Esophagus muscularis mucosa (tissue), 4 donors: ENCODE measurements around the gene SYF2. TPM values are rescaled to one million over a fixed set of nuclear protein-coding genes. Genes with fewer than 3 reads are reported as not detected.
"Not testable (repeated sequence)": the region's sequence is repeated elsewhere in the genome, so short reads cannot be mapped to it uniquely, and the experiment has no call there.

ENCODE experiments used
- DNase-seq: peaks from one replicate; pipeline ENCODE4 v3.0.0-alpha.2; 2017; ENCODE audit errors: extremely low spot score
- H3K27ac ChIP-seq, 4 donors: fragments of 200-600 bp; sonication (generic); replicated peaks in 1 of 4; 1 replicate in 3 of 4; 2 replicates in 1 of 4; pipeline ENCODE4 v1.5.1; 2016 to 2019; ENCODE audit warnings: mild to moderate bottlenecking in 1 of 4
- H3K27me3 ChIP-seq, 4 donors: fragments of 200-600 bp; sonication (generic); one replicate each; pipeline versions ENCODE4 v1.5.1 to v1.6.0; 2016 to 2019
- H3K36me3 ChIP-seq, 4 donors: fragments of 200-600 bp; sonication (generic); one replicate each; pipeline ENCODE4 v1.5.1; 2016 to 2019
- H3K4me1 ChIP-seq, 4 donors: fragments of 200-600 bp; sonication (generic); one replicate each; pipeline ENCODE4 v1.5.1; 2016 to 2019
- H3K4me3 ChIP-seq, 4 donors: fragments of 200-600 bp; sonication (generic); 1 replicate in 2 of 4; 2 replicates in 2 of 4; pipeline ENCODE4 v1.5.1; 2016 to 2019; ENCODE audit warnings: mild to moderate bottlenecking in 4 of 4, moderate library complexity in 1 of 4
- H3K9me3 ChIP-seq, 4 donors: fragments of 200-600 bp; sonication (generic); 1 replicate in 3 of 4; 2 replicates in 1 of 4; pipeline ENCODE4 v1.5.1; 2016 to 2019
- EP300 ChIP-seq: sonication (generic); formaldehyde crosslinking; IDR thresholded peaks from one replicate; pipeline ENCODE4 v1.6.1; 2017; ENCODE audit warnings: antibody characterized with exemption
- POLR2A ChIP-seq: fragments of 450-650 bp; IDR thresholded peaks from one replicate; pipeline ENCODE4 v1.6.1; 2017; ENCODE audit warnings: antibody characterized with exemption, moderate library complexity, mild to moderate bottlenecking, low read depth
- POLR2AphosphoS5 ChIP-seq, 2 donors: sonication (generic); formaldehyde crosslinking; IDR thresholded peaks; one replicate each; pipeline ENCODE4 v1.6.1; 2017; ENCODE audit warnings: antibody characterized with exemption in 2 of 2
- WGBS: methylation state at CpG from one replicate; pipeline ENCODE4 v1.1.5; 2018; 5-methylcytosine and 5-hydroxymethylcytosine counted together
- intact Hi-C: fragments of 100-400 bp; cut with DNase I; formaldehyde crosslinking; loops from one replicate; pipeline ENCODE4 v1.15.1; 2023
- total RNA-seq, 4 donors: library from RNA; depleted of rRNA; stranded (reverse); fragments of >200 nt; gene quantifications; one replicate each; pipeline versions ENCODE4 v1.1.0 to v1.2.1, GENCODE V29; 2016
- TF ChIP-seq, protein P1 (sequence below), 3 experiments: fragments of 200-600 bp in 2 of 3; fragments of 450-650 bp in 1 of 3; sonication (generic) in 2 of 3; IDR thresholded peaks; one replicate each; pipeline ENCODE4 v1.5.1; 2017 to 2019; ENCODE audit warnings: antibody characterized with exemption in 3 of 3, mild to moderate bottlenecking in 2 of 3, moderate library complexity in 1 of 3

The SYF2 gene
- total RNA-seq, 4 donors from 2014 or later = 56.9 to 76.7 (median 65.2) TPM

DNA sequence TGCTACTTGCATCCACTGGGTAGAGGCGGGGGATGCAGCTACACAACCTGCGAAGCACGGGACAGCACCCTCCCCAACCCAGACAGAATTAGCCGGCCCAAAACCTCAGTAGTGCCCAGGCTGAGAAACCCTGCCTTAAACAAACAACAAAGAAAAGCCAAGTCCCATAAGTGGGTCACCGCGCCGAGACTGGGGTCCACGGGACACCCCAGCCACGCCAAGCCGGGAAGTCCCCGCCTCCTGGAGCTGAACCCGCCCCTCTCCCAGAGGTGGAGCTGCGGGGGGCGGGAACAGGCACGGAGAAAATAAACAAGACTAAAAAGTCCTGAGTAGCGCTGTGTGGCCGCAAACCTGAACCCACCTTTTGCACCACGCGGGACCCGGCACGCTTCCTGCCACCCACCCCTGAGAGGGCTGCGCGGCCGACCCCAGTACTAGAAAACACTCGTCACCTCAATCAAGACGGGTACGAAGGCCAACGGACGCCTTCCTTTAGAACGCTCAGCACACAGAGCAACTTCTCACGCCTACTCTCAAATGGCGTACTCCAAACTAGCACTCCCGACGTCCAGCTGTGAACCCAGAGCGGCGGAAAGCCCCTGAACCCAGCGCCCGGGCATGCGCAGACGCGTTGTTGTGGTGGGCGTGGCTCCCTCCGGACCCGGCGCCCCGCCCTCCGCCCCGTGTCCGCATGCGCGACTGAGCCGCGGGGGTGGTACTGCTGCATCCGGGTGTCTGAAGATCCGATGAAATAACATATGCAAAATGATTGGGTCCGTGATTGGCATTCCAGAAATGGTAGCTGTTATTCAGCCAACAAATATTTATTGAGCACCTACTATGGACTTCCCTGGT lies 35.2 kb upstream of the SYF2 start:
- intact Hi-C loops, H3K27me3 ChIP-seq, H3K9me3 ChIP-seq, H3K36me3 ChIP-seq: not testable (repeated sequence)
- Histone ChIP-seq H3K27ac (peak overlapping the region; percentile 60 to 88 (median 81)), H3K4me3 (peak overlapping the region; percentile 60 to 64 (median 62)), H3K4me1 (peaks cover 0 to 15% (median 11%) of the 10 kb centered on the region in 4 donors)
- under 1% methylated on average over 32 of the region's 56 CpGs for WGBS
- peak; percentile 26 to 85 for TF ChIP-seq POLR2AphosphoS5 (IDR thresholded peaks at IDR 0.05)
- DNase-seq = peak; percentile 94

DNA sequence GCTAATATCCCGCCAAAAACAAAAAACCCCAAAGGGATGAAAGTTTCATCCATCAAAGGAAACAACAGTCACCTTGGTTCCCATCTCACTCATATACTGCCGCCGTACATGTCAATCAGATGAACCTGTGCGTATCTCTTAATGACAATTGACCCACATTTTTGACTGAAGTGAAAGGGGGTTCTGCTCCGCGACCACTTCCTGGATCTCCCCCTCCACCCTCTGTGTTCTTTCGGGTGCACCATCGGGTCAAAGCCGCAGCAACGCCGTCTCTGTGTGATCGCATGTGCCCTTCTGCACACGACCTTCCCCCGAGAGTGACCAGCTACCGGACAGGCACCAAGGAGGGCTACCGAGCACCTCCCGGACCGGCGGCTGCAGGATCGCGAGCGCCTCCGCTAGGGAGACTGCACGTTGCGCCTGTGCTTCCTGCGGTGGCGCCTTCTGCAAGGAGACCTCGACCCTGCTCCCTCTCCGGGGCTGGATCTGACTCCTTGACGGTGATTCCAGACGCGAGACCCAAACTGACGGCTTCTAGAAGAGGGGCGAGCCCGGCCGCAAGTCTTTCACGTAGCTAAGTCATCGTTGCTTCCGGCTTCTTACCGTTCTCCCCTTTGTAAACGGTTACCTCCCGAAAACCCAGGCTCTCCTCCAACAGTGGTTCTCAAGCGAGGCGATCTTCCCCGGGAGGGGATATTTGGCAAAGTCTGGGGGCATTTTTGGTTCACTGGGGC lies 34.4 kb upstream of the SYF2 start:
- H3K27me3 ChIP-seq, H3K9me3 ChIP-seq, intact Hi-C loops, H3K36me3 ChIP-seq, DNase-seq: not testable (repeated sequence)
- WGBS = under 1% methylated on average over 7 of the region's 45 CpGs
- H3K4me3 ChIP-seq = peak overlapping the region; percentile 60 to 64 (median 62)
- H3K27ac ChIP-seq = peak overlapping the region in 3 of 4 donors; percentile 79 to 88 (median 83)
- TF ChIP-seq, protein P1, sequence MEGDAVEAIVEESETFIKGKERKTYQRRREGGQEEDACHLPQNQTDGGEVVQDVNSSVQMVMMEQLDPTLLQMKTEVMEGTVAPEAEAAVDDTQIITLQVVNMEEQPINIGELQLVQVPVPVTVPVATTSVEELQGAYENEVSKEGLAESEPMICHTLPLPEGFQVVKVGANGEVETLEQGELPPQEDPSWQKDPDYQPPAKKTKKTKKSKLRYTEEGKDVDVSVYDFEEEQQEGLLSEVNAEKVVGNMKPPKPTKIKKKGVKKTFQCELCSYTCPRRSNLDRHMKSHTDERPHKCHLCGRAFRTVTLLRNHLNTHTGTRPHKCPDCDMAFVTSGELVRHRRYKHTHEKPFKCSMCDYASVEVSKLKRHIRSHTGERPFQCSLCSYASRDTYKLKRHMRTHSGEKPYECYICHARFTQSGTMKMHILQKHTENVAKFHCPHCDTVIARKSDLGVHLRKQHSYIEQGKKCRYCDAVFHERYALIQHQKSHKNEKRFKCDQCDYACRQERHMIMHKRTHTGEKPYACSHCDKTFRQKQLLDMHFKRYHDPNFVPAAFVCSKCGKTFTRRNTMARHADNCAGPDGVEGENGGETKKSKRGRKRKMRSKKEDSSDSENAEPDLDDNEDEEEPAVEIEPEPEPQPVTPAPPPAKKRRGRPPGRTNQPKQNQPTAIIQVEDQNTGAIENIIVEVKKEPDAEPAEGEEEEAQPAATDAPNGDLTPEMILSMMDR (IDR thresholded peaks at IDR 0.05) = peak in 1 of 3 experiments; percentile 15
- H3K4me1 ChIP-seq = peaks cover 0 to 15% (median 11%) of the 10 kb centered on the region in 4 donors

DNA sequence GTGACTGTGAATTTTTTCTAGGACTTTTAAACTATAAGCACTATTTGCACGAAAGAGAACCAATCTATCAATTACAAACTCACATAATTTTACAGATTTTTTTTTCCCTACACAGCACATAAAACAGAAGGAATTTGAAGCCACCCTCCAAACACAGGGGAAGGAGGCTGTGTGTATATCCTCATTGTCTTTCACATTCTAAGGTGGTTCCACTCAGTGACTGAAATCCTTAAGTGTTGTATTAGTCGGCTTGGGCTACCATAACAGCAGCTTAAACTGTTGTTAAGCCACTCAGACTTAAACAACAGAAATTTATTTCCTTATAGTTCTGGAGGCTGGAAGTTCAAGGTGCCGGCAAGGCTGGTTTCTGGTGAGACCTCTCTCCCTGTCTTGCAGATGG lies 28.0 kb upstream of the SYF2 start:
- H3K27ac ChIP-seq, H3K36me3 ChIP-seq, DNase-seq, H3K4me1 ChIP-seq, H3K9me3 ChIP-seq, H3K27me3 ChIP-seq, H3K4me3 ChIP-seq, intact Hi-C loops: not testable (repeated sequence)
- WGBS = 84% methylated on average over 3 of the region's 3 CpGs

DNA sequence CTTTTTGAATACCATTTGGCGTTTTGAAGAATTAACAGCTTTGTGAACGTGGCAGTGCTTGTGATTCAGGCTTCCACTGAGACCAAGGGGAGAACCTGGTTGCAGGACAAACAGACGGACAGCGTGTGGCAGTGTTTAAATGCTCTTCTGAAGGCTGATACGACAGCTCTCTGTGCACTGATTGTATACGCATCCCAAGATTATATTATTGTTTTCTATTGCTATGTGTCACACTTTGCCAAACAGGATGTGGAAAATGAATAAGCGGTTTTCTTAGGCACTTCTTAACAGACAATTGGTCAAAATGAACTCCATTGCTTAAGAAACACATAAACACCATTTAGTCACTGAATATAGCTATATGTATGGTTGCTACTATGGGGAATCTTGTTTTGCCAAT lies 27.5 kb upstream of the SYF2 start:
- H3K27me3 ChIP-seq, H3K9me3 ChIP-seq, H3K4me1 ChIP-seq, H3K27ac ChIP-seq, intact Hi-C loops, DNase-seq, H3K4me3 ChIP-seq, H3K36me3 ChIP-seq: not testable (repeated sequence)
- WGBS = no CpG with 5 or more reads among the region's 7 CpGs

DNA sequence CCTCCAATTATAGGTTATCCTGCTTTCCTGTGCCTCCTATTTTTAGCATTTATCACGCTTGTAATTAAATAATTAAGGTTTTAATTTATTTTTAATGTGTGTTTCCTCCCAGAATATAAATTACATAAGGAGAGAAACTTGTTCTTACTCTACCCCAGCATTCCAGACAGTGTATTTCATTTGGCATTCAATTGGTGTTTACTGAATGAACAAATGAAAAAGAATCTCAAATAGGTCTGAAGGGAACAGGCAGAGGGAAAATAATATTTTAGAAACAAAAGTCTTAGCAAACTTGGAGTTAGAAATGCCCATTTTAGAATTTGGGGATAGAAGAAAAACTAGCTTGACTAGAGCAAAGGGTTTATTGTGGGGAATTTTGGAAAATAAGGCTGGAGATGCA lies 24.9 kb upstream of the SYF2 start:
- no peak for TF ChIP-seq POLR2A
- TF ChIP-seq, protein P1 (IDR thresholded peaks at IDR 0.05) = no peak
- no peak for TF ChIP-seq EP300
- no peak for TF ChIP-seq POLR2AphosphoS5 (IDR thresholded peaks at IDR 0.05)
- Histone ChIP-seq H3K4me1 (peaks cover 0 to 4% (median 0%) of the 10 kb centered on the region in 4 donors), H3K27ac (no peak overlapping the region), H3K9me3 (no peaks in the 10 kb centered on the region), H3K4me3 (no peak overlapping the region), H3K36me3 (no peaks in the 10 kb centered on the region), H3K27me3 (no peaks in the 10 kb centered on the region)
- intact Hi-C loops = no loop called here
- no peak for DNase-seq
- WGBS = 50% methylated on average over 1 of the region's 1 CpG

DNA sequence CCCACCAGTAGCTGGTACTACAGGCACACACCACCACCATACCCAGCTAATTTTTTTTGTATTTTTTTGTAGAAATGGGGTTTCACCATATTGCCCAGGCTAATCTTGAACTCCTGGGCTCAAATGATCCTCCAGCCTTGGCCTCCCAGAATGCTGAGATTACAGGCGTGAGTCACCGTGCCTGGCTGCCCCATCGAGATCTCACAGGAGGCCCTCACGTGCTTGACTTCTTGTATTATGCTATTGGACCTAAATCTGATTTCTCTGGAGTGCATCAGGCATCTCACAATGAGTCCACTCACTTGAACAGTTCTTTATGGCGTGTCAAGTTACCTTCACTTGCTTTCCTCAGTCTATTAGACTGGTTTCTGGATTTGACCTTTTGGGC lies 24.3 kb upstream of the SYF2 start:
- WGBS = 100% methylated on average over 2 of the region's 5 CpGs
- Histone ChIP-seq H3K9me3 (no peaks in the 10 kb centered on the region), H3K4me1 (peaks cover 0 to 4% (median 0%) of the 10 kb centered on the region in 4 donors), H3K36me3 (no peaks in the 10 kb centered on the region), H3K27me3 (no peaks in the 10 kb centered on the region), H3K4me3 (no peak overlapping the region), H3K27ac (no peak overlapping the region)
- intact Hi-C loops = no loop called here
- no peak for DNase-seq
- no peak for TF ChIP-seq POLR2A
- no peak for TF ChIP-seq POLR2AphosphoS5 (IDR thresholded peaks at IDR 0.05)
- TF ChIP-seq, protein P1 (IDR thresholded peaks at IDR 0.05) = no peak
- TF ChIP-seq EP300 = no peak
